B cell (primary cell): Measurements from ENCODE around the gene DRC1. TPM values are rescaled to one million over a fixed set of nuclear protein-coding genes. Genes with fewer than 3 reads are reported as not detected.

Source experiments
- ATAC-seq: fragments of 200-7000 bp; cut with Tn5 transposase; one replicate; pipeline ENCODE4 v1.10.0; 2021; ENCODE audit warnings: low read depth, mild to moderate bottlenecking, moderate number of reproducible peaks, moderate library complexity
- CTCF ChIA-PET: fragments of 350-600 bp; sonication (Branson Sonifier 250); formaldehyde crosslinking; loops from one replicate; lab custom pipeline; 2021; ENCODE audit warnings: antibody characterized with exemption, inconsistent platforms; lab: Charles Lee
- POLR2A ChIA-PET: fragments of 350-600 bp; sonication (Branson Sonifier 250); formaldehyde crosslinking; loops from one replicate; lab custom pipeline; 2021; ENCODE audit warnings: antibody characterized with exemption; lab: Charles Lee
- DNase-seq: peaks from one replicate; pipeline ENCODE4 v3.0.0; 2013
- H2AFZ ChIP-seq: 2 replicates; pipeline ENCODE4 v1.6.1; 2012; ENCODE audit warnings: mild to moderate bottlenecking, low read depth, low read length; ENCODE audit not compliant: insufficient read depth, poor library complexity, severe bottlenecking
- H3K27ac ChIP-seq, 2 donors: 1 replicate in 1 of 2; 2 replicates in 1 of 2; pipeline ENCODE4 v1.5.1; 2012 to 2013; ENCODE audit warnings: low read length in 2 of 2, mild to moderate bottlenecking in 2 of 2, moderate library complexity in 1 of 2
- H3K27me3 ChIP-seq, 4 experiments: fragments of 200-600 bp in 1 of 4; sonication (generic) in 1 of 4; replicated peaks in 1 of 4; 1 replicate in 2 of 4; 2 replicates in 2 of 4; pipeline versions ENCODE4 v1.6.1 to v1.7.0; 2013 to 2016; ENCODE audit warnings: low read length in 3 of 4, mild to moderate bottlenecking in 2 of 4, mixed read lengths in 1 of 4, moderate library complexity in 1 of 4; ENCODE audit not compliant: insufficient read depth in 4 of 4, control insufficient read depth in 3 of 4; ENCODE audit errors: control extremely low read depth in 1 of 4
- H3K36me3 ChIP-seq, 2 experiments: replicated peaks in 1 of 2; 1 replicate in 1 of 2; 2 replicates in 1 of 2; pipeline versions ENCODE4 v1.6.1 to v1.7.1; 2013; ENCODE audit warnings: low read length in 1 of 2; ENCODE audit not compliant: insufficient read depth in 2 of 2, control insufficient read depth in 1 of 2; ENCODE audit errors: control extremely low read depth in 1 of 2, extremely low read depth in 1 of 2
- H3K4me1 ChIP-seq, 2 donors: fragments of 200-600 bp in 1 of 2; sonication (generic) in 1 of 2; 1 replicate in 1 of 2; 2 replicates in 1 of 2; pipeline versions ENCODE4 v1.5.1 to v1.6.1; 2013 to 2017; ENCODE audit warnings: low read length in 2 of 2; ENCODE audit not compliant: control insufficient read depth in 2 of 2, insufficient read depth in 2 of 2
- H3K4me2 ChIP-seq: replicated peaks from 2 replicates; pipeline ENCODE3; 2012; ENCODE audit warnings: mild to moderate bottlenecking, low read depth, low read length; ENCODE audit not compliant: poor library complexity, severe bottlenecking
- H3K4me3 ChIP-seq, 5 experiments: fragments of 200-600 bp in 1 of 5; sonication (generic) in 1 of 5; 1 replicate in 3 of 5; 2 replicates in 2 of 5; pipeline versions ENCODE4 v1.5.1 to v1.7.0; 2011 to 2016; ENCODE audit warnings: low read length in 4 of 5, mild to moderate bottlenecking in 4 of 5, low read depth in 2 of 5, control low read depth in 1 of 5, moderate library complexity in 1 of 5; ENCODE audit not compliant: insufficient read depth in 1 of 5; ENCODE audit errors: control extremely low read depth in 1 of 5, extremely low read depth in 1 of 5
- H3K79me2 ChIP-seq: fragments of 200-600 bp; sonication (generic); one replicate; pipeline ENCODE4 v1.6.0; 2016; ENCODE audit warnings: low read length; ENCODE audit not compliant: control insufficient read depth, insufficient read depth
- H3K9ac ChIP-seq: fragments of 200-600 bp; sonication (generic); 2 replicates; pipeline ENCODE4 v1.6.1; 2017; ENCODE audit warnings: mild to moderate bottlenecking, low read length, moderate library complexity
- H3K9me3 ChIP-seq, 3 donors: one replicate each; pipeline versions ENCODE4 v1.6.1 to v1.7.1; 2013; ENCODE audit warnings: low read length in 2 of 3; ENCODE audit not compliant: control insufficient read depth in 2 of 3, insufficient read depth in 1 of 3; ENCODE audit errors: control extremely low read depth in 1 of 3
- H4K20me1 ChIP-seq: 2 replicates; pipeline ENCODE4 v1.6.0; 2012; ENCODE audit warnings: mild to moderate bottlenecking, low read length; ENCODE audit not compliant: insufficient read depth, control insufficient read depth, poor library complexity, severe bottlenecking
- H3K27ac Mint-ChIP-seq: one replicate; pipeline ENCODE4 v1.8.0; 2021; ENCODE audit warnings: mixed read lengths
- H3K27me3 Mint-ChIP-seq: one replicate; pipeline ENCODE4 v1.8.0; 2021; ENCODE audit warnings: mixed read lengths
- H3K4me1 Mint-ChIP-seq: one replicate; pipeline ENCODE4 v1.8.0; 2021; ENCODE audit warnings: mixed read lengths
- H3K4me3 Mint-ChIP-seq: one replicate; pipeline ENCODE4 v1.8.0; 2021; ENCODE audit warnings: mixed read lengths
- H3K9me3 Mint-ChIP-seq: one replicate; pipeline ENCODE4 v1.8.0; 2022; ENCODE audit warnings: mixed read lengths; ENCODE audit not compliant: insufficient read depth
- EZH2 ChIP-seq: IDR thresholded peaks from 2 replicates; pipeline ENCODE4 v1.6.1; 2012; ENCODE audit warnings: borderline replicate concordance, low read depth, mild to moderate bottlenecking, moderate library complexity, low read length; ENCODE audit not compliant: insufficient read depth, poor library complexity, severe bottlenecking
- WGBS: methylation state at CpG from one replicate; pipeline ENCODE4 v1.1.5; 2013; ENCODE audit warnings: missing lambda C conversion rate; ENCODE audit not compliant: insufficient coverage; 5-methylcytosine and 5-hydroxymethylcytosine counted together
- intact Hi-C: fragments of 100-400 bp; cut with micrococcal nuclease; formaldehyde crosslinking; loops from one replicate; pipeline ENCODE4 v1.10.0; 2022
- polyA plus RNA-seq: library from polyadenylated mRNA; depleted of rRNA; stranded (reverse); fragments of >200 nt; gene quantifications from 2 replicates; pipeline ENCODE4 v1.2.3, GENCODE V29; 2012
- total RNA-seq, 2 donors: library from RNA; stranded (reverse); fragments of 120-200 nt in 1 of 2; gene quantifications; 1 replicate in 1 of 2; 2 replicates in 1 of 2; pipeline versions ENCODE4 v1.2.3 to v1.2.4, GENCODE V29; 2013 to 2022
- TF ChIP-seq, protein P1 (sequence below): fragments of 200-600 bp; IDR thresholded peaks from one replicate; pipeline ENCODE4 v1.8.0; 2022; ENCODE audit warnings: antibody characterized with exemption, mild to moderate bottlenecking

DRC1 gene
- total and polyA plus RNA-seq, 2 donors (not counting 1 experiment from before 2014, with no cell fraction given): not detected

DNA sequence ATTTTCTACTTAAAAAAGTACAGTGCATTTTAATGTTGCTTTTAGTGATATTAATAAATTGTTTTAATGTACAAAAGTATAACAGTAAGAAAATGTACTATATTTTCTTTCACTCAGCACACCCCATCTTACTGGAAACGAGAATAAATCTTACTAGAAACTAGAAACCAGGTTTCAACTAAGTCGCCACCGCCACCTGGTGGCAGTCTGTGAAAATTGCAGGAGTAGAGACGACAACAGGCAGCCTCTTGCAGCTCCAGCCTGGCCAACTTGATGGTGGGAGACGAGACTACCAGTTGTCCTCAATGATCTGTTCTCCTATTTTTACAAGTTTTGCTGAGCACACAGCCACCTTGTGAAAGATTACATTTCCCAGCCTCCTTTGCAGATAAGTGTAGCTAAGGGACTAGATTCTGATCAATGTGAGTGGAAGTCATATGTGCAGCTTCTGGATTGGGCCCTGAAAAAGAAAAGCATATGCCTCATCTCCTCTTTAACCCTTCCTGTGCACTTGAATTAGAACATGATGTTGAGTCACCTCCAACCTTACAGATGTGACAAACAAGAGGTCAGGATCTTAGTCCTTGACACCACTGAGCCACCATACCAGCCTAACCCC, 67.5 kb downstream of the DRC1 start:
- 17% methylated on average over 4 of the region's 5 CpGs for WGBS

DNA sequence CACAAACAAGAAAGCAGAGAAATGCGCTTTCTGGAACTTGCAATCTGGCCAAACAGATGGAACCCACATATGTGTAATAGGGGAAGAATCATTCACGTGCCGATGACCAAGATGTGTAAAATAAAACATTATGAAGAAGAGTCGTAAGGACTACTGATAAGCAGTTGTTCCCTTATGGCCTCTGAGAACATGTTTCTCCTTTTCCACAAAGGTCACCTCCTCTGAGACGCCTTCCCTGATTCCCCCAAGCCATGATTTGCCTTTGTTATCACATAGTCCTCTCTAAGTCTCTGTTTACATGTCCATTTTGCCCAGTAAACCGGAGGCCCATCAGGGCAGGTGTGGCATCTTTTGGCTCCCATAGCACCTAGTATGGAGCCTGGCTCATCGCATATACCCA, 68.2 kb downstream of the DRC1 start:
- peaks cover 0 to 3% (median 0%) of the 10 kb centered on the region in 4 experiments for H3K27me3 ChIP-seq
- no peaks in the 10 kb centered on the region for H3K4me1 ChIP-seq
- no peak overlapping the region for H3K27ac Mint-ChIP-seq
- H3K9me3 ChIP-seq: peaks cover 0 to 33% (median 8%) of the 10 kb centered on the region in 3 donors
- no peak overlapping the region for H3K27ac ChIP-seq
- no peak overlapping the region for H3K4me2 ChIP-seq
- H3K9ac ChIP-seq: no peak overlapping the region
- H3K79me2 ChIP-seq: no peaks in the 10 kb centered on the region
- no peak overlapping the region for H3K4me3 ChIP-seq
- H2AFZ ChIP-seq: no peak overlapping the region
- ATAC-seq: no peak
- intact Hi-C loops: no loop called here
- ChIA-PET POLR2A (no interaction called here), CTCF (no interaction called here)
- H3K4me3 Mint-ChIP-seq: no peak overlapping the region
- H3K9me3 Mint-ChIP-seq: peaks cover 12% of the 10 kb centered on the region
- peaks cover 4% of the 10 kb centered on the region for H3K27me3 Mint-ChIP-seq
- WGBS: 97% methylated on average over 4 of the region's 7 CpGs
- H3K36me3 ChIP-seq: no peaks in the 10 kb centered on the region
- TF ChIP-seq, protein P1, sequence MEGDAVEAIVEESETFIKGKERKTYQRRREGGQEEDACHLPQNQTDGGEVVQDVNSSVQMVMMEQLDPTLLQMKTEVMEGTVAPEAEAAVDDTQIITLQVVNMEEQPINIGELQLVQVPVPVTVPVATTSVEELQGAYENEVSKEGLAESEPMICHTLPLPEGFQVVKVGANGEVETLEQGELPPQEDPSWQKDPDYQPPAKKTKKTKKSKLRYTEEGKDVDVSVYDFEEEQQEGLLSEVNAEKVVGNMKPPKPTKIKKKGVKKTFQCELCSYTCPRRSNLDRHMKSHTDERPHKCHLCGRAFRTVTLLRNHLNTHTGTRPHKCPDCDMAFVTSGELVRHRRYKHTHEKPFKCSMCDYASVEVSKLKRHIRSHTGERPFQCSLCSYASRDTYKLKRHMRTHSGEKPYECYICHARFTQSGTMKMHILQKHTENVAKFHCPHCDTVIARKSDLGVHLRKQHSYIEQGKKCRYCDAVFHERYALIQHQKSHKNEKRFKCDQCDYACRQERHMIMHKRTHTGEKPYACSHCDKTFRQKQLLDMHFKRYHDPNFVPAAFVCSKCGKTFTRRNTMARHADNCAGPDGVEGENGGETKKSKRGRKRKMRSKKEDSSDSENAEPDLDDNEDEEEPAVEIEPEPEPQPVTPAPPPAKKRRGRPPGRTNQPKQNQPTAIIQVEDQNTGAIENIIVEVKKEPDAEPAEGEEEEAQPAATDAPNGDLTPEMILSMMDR: no peak
- no peak for TF ChIP-seq EZH2
- no peaks in the 10 kb centered on the region for H4K20me1 ChIP-seq
- H3K4me1 Mint-ChIP-seq: no peaks in the 10 kb centered on the region
- no peak for DNase-seq

More for the DNA sequence above, 67.5 kb downstream of the DRC1 start:
- ATAC-seq (no peak), DNase-seq (peak; percentile 30)
- Mint-ChIP-seq H3K27ac (no peak overlapping the region), H3K4me3 (no peak overlapping the region), H3K27me3 (peaks cover 4% of the 10 kb centered on the region), H3K4me1 (no peaks in the 10 kb centered on the region), H3K9me3 (peaks cover 12% of the 10 kb centered on the region)
- Histone ChIP-seq H4K20me1 (no peaks in the 10 kb centered on the region), H3K9me3 (peaks cover 0 to 33% (median 8%) of the 10 kb centered on the region in 3 donors), H3K36me3 (no peaks in the 10 kb centered on the region), H3K79me2 (no peaks in the 10 kb centered on the region), H3K9ac (no peak overlapping the region), H3K4me3 (no peak overlapping the region), H3K4me1 (no peaks in the 10 kb centered on the region), H3K4me2 (no peak overlapping the region), H3K27ac (no peak overlapping the region), H2AFZ (no peak overlapping the region), H3K27me3 (peaks cover 0 to 3% (median 0%) of the 10 kb centered on the region in 4 experiments)
- ChIA-PET POLR2A (no interaction called here), CTCF (no interaction called here)
- no peak for TF ChIP-seq EZH2
- TF ChIP-seq, protein P1: peak; percentile 43
- intact Hi-C loops: no loop called here
